SJCRH30 (cell line): ENCODE results near the gene DISP3. TPM values are rescaled to one million over a fixed set of nuclear protein-coding genes. Genes with fewer than 3 reads are reported as not detected.
A peak's percentile ranks its signal among the peaks of the same experiment; 100 is the strongest.

Experiments used
- DNase-seq, 2 experiments: peaks; one replicate each; pipeline ENCODE4 v3.0.0-alpha.2; 2015 to 2020
- H3K27ac ChIP-seq: fragments of 250-450 bp; sonication (Bioruptor Pico); 2 replicates; pipeline ENCODE4 v1.5.1; 2020; ENCODE audit warnings: mild to moderate bottlenecking, moderate library complexity
- H3K27me3 ChIP-seq: fragments of 250-450 bp; sonication (Bioruptor Pico); 2 replicates; pipeline ENCODE4 v1.5.1; 2020; ENCODE audit warnings: mild to moderate bottlenecking, moderate library complexity
- H3K36me3 ChIP-seq: fragments of 250-450 bp; sonication (Bioruptor Pico); 2 replicates; pipeline ENCODE4 v1.5.1; 2020; ENCODE audit warnings: mild to moderate bottlenecking, moderate library complexity
- H3K4me1 ChIP-seq: fragments of 250-450 bp; sonication (Bioruptor Pico); 2 replicates; pipeline ENCODE4 v1.5.1; 2020; ENCODE audit warnings: mild to moderate bottlenecking, moderate library complexity
- H3K4me3 ChIP-seq: fragments of 250-450 bp; sonication (Bioruptor Pico); 2 replicates; pipeline ENCODE4 v1.5.1; 2020; ENCODE audit warnings: mild to moderate bottlenecking, moderate library complexity
- H3K9me3 ChIP-seq: fragments of 250-450 bp; sonication (Bioruptor Pico); replicated peaks from 2 replicates; pipeline ENCODE4 v1.5.1; 2020; ENCODE audit warnings: mild to moderate bottlenecking, moderate library complexity
- total RNA-seq: library from RNA; depleted of rRNA; stranded (reverse); fragments of >200 nt; shearing (Covaris generic); gene quantifications from 2 replicates; pipeline ENCODE4 v1.2.3, GENCODE V29; 2014

DISP3 gene
- total RNA-seq, 1 experiment from 2014 or later: 2.1 TPM

GRCh38 chr1:11540773-11541160 lies 61.8 kb downstream of the DISP3 start:
- peaks cover 19% of the 10 kb centered on the region for H3K27me3 ChIP-seq
- no peak overlapping the region for H3K27ac ChIP-seq
- H3K4me1 ChIP-seq: no peaks in the 10 kb centered on the region
- H3K36me3 ChIP-seq: no peaks in the 10 kb centered on the region
- no peak overlapping the region for H3K4me3 ChIP-seq
- H3K9me3 ChIP-seq: no peaks in the 10 kb centered on the region
- DNase-seq: no peak

GRCh38 chr1:11541236-11541635 lies 62.3 kb downstream of the DISP3 start:
- DNase-seq: no peak
- H3K4me3 ChIP-seq: no peak overlapping the region
- H3K27ac ChIP-seq: no peak overlapping the region
- no peaks in the 10 kb centered on the region for H3K36me3 ChIP-seq
- peaks cover 19% of the 10 kb centered on the region for H3K27me3 ChIP-seq
- H3K9me3 ChIP-seq: no peaks in the 10 kb centered on the region
- H3K4me1 ChIP-seq: no peaks in the 10 kb centered on the region

- Histone ChIP-seq H3K4me1 (no peaks in the 10 kb centered on the region), H3K9me3 (no peaks in the 10 kb centered on the region), H3K4me3 (no peak overlapping the region), H3K27me3 (peaks cover 19% of the 10 kb centered on the region), H3K36me3 (no peaks in the 10 kb centered on the region), H3K27ac (no peak overlapping the region)
- no peak for DNase-seq
Measured at GRCh38 chr1:11541956-11542355, 63.0 kb downstream of the DISP3 start.

GRCh38 chr1:11543392-11543791 lies 64.4 kb downstream of the DISP3 start:
- peaks cover 11% of the 10 kb centered on the region for H3K27me3 ChIP-seq
- H3K4me1 ChIP-seq: no peaks in the 10 kb centered on the region
- no peaks in the 10 kb centered on the region for H3K9me3 ChIP-seq
- no peak overlapping the region for H3K4me3 ChIP-seq
- H3K27ac ChIP-seq: no peak overlapping the region
- no peaks in the 10 kb centered on the region for H3K36me3 ChIP-seq
- DNase-seq: no peak

GRCh38 chr1:11543796-11544195 lies 64.8 kb downstream of the DISP3 start:
- Histone ChIP-seq H3K9me3 (no peaks in the 10 kb centered on the region), H3K27ac (no peak overlapping the region), H3K27me3 (peaks cover 11% of the 10 kb centered on the region), H3K4me1 (no peaks in the 10 kb centered on the region), H3K4me3 (no peak overlapping the region), H3K36me3 (no peaks in the 10 kb centered on the region)
- no peak for DNase-seq

GRCh38 chr1:11546456-11546855 lies 67.5 kb downstream of the DISP3 start:
- Histone ChIP-seq H3K9me3 (no peaks in the 10 kb centered on the region), H3K4me3 (no peak overlapping the region), H3K4me1 (no peaks in the 10 kb centered on the region), H3K27ac (no peak overlapping the region), H3K27me3 (no peaks in the 10 kb centered on the region; the same call in 1 of the 2 replicates), H3K36me3 (no peaks in the 10 kb centered on the region)
- no peak for DNase-seq

- H3K4me3 ChIP-seq: no peak overlapping the region
- peak; percentile 89 to 96 for DNase-seq
Measured at GRCh38 chr1:11550664-11551283, 71.8 kb downstream of the DISP3 start.

GRCh38 chr1:11558276-11558675 lies 79.3 kb downstream of the DISP3 start:
- H3K36me3 ChIP-seq: no peaks in the 10 kb centered on the region
- no peak for DNase-seq
- H3K27me3 ChIP-seq: peaks cover 56% of the 10 kb centered on the region
- no peak overlapping the region for H3K4me3 ChIP-seq
- H3K9me3 ChIP-seq: no peaks in the 10 kb centered on the region
- H3K27ac ChIP-seq: no peak overlapping the region
- no peaks in the 10 kb centered on the region for H3K4me1 ChIP-seq

More at GRCh38 chr1:11550664-11551283, 71.8 kb downstream of the DISP3 start:
- no peaks in the 10 kb centered on the region for H3K9me3 ChIP-seq
- H3K27me3 ChIP-seq: no peaks in the 10 kb centered on the region; the same call in none of the 2 replicates
- H3K4me1 ChIP-seq: no peaks in the 10 kb centered on the region
- no peak overlapping the region for H3K27ac ChIP-seq
- no peaks in the 10 kb centered on the region for H3K36me3 ChIP-seq

- Histone ChIP-seq H3K27me3 (peaks cover 56% of the 10 kb centered on the region), H3K27ac (no peak overlapping the region), H3K36me3 (no peaks in the 10 kb centered on the region), H3K4me3 (no peak overlapping the region), H3K4me1 (no peaks in the 10 kb centered on the region), H3K9me3 (no peaks in the 10 kb centered on the region)
- no peak for DNase-seq
Measured at GRCh38 chr1:11558871-11559590, 80.1 kb downstream of the DISP3 start.

GRCh38 chr1:11559591-11559970 lies 80.6 kb downstream of the DISP3 start:
- no peak for DNase-seq

GRCh38 chr1:11560061-11560460 lies 81.1 kb downstream of the DISP3 start:
- no peaks in the 10 kb centered on the region for H3K4me1 ChIP-seq
- peaks cover 56% of the 10 kb centered on the region; the same call in 1 of the 2 replicates for H3K27me3 ChIP-seq
- H3K9me3 ChIP-seq: no peaks in the 10 kb centered on the region
- no peak for DNase-seq
- no peak overlapping the region for H3K4me3 ChIP-seq
- no peak overlapping the region for H3K27ac ChIP-seq
- H3K36me3 ChIP-seq: no peaks in the 10 kb centered on the region

More at GRCh38 chr1:11559591-11559970, 80.6 kb downstream of the DISP3 start:
- Histone ChIP-seq H3K27ac (no peak overlapping the region), H3K9me3 (no peaks in the 10 kb centered on the region), H3K4me3 (no peak overlapping the region), H3K36me3 (no peaks in the 10 kb centered on the region), H3K27me3 (peaks cover 56% of the 10 kb centered on the region; the same call in 1 of the 2 replicates), H3K4me1 (no peaks in the 10 kb centered on the region)

- Histone ChIP-seq H3K36me3 (no peaks in the 10 kb centered on the region), H3K4me3 (no peak overlapping the region), H3K4me1 (no peaks in the 10 kb centered on the region), H3K9me3 (no peaks in the 10 kb centered on the region), H3K27ac (no peak overlapping the region), H3K27me3 (peaks cover 59% of the 10 kb centered on the region; the same call in 1 of the 2 replicates)
- no peak for DNase-seq
Measured at GRCh38 chr1:11561740-11562139, 82.8 kb downstream of the DISP3 start.

GRCh38 chr1:11562664-11563063 lies 83.7 kb downstream of the DISP3 start:
- H3K27ac ChIP-seq: no peak overlapping the region
- no peaks in the 10 kb centered on the region for H3K9me3 ChIP-seq
- DNase-seq: no peak
- H3K4me1 ChIP-seq: 0 out of 2 replicates have a peak, but pooled peaks cover 2% of the 10 kb centered on the region
- H3K4me3 ChIP-seq: no peak overlapping the region
- H3K27me3 ChIP-seq: peaks cover 50% of the 10 kb centered on the region; the same call in 1 of the 2 replicates
- no peaks in the 10 kb centered on the region for H3K36me3 ChIP-seq

GRCh38 chr1:11563560-11564069 lies 84.7 kb downstream of the DISP3 start:
- Histone ChIP-seq H3K4me1 (peaks cover 4% of the 10 kb centered on the region; the same call in 1 of the 2 replicates), H3K9me3 (no peaks in the 10 kb centered on the region), H3K27ac (no peak overlapping the region), H3K4me3 (no peak overlapping the region), H3K36me3 (no peaks in the 10 kb centered on the region), H3K27me3 (peaks cover 42% of the 10 kb centered on the region; the same call in 1 of the 2 replicates)
- peak; percentile 22 to 45 for DNase-seq

- Histone ChIP-seq H3K9me3 (no peaks in the 10 kb centered on the region), H3K4me3 (no peak overlapping the region), H3K4me1 (peaks cover 10% of the 10 kb centered on the region), H3K36me3 (no peaks in the 10 kb centered on the region), H3K27me3 (peaks cover 35% of the 10 kb centered on the region; the same call in 1 of the 2 replicates), H3K27ac (no peak overlapping the region)
- DNase-seq: no peak
Measured at GRCh38 chr1:11564237-11564636, 85.3 kb downstream of the DISP3 start.
